ENCODE results near the gene ORM1.

ORM1 gene

GRCh38 chr9:114344188-114344566 is 21.3 kb downstream of the ORM1 start:
- TF ChIP-seq CTCF (IDR thresholded peaks at IDR 0.05; ENCODE audit: low read depth, low read length, missing control alignments): no peak
- Histone ChIP-seq H3K36me3 (replicated peaks) (peaks cover 49% of the 10 kb centered on the region), H3K4me3 (ENCODE audit: low read depth, low read length) (no peak overlapping the region), H3K27me3 (replicated peaks) (no peaks in the 10 kb centered on the region), H3K27ac (no peak overlapping the region)
- in situ Hi-C loops (cut with HindIII; ENCODE audit: low pct_ligation_motif_present, low sequenced_read_pairs): no loop called here
- DNase-seq: no peak

GRCh38 chr9:114344692-114345091 is 21.8 kb downstream of the ORM1 start:
- no peak overlapping the region for H3K4me3 ChIP-seq (ENCODE audit: low read depth, low read length)
- H3K36me3 ChIP-seq (replicated peaks): peaks cover 49% of the 10 kb centered on the region
- in situ Hi-C loops (cut with HindIII; ENCODE audit: low pct_ligation_motif_present, low sequenced_read_pairs): no loop called here
- no peak overlapping the region for H3K27ac ChIP-seq
- DNase-seq: no peak
- H3K27me3 ChIP-seq (replicated peaks): no peaks in the 10 kb centered on the region
- TF ChIP-seq CTCF (IDR thresholded peaks at IDR 0.05; ENCODE audit: low read depth, low read length, missing control alignments): no peak

DNA sequence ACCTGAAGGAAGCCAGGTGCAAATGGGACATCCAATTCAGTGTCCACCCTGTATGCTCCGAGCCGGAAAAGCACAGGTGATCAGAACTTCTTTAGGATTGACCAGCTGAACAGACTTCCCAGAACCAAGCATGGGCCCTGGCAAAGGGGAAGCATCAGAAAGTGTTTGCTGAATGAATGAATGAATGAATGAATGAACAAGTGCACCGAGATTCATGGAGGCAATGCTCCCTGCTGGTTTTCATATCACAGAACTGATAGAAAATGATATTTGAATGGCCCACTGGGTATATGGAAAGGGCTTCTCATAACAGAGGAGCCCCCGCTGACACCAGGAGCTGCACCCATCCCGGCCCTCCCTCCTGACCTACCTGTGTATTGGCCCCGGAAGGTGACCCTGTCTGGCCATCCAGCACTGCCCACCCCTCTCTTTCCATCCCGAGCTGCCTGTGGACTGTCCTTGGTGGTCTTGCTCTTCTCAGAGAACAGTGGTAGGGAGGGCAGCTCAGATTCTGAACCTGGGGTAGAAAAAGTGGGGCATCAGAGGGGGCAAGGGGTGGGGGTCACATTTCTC is 22.7 kb downstream of the ORM1 start:
- in situ Hi-C loops (cut with HindIII; ENCODE audit: low pct_ligation_motif_present, low sequenced_read_pairs): no loop called here
- peaks cover 52% of the 10 kb centered on the region for H3K36me3 ChIP-seq (replicated peaks)
- no peak overlapping the region for H3K27ac ChIP-seq
- no peak for TF ChIP-seq CTCF (IDR thresholded peaks at IDR 0.05; ENCODE audit: low read depth, low read length, missing control alignments)
- no peaks in the 10 kb centered on the region for H3K27me3 ChIP-seq (replicated peaks)
- no peak overlapping the region for H3K4me3 ChIP-seq (ENCODE audit: low read depth, low read length)
- DNase-seq: no peak

DNA sequence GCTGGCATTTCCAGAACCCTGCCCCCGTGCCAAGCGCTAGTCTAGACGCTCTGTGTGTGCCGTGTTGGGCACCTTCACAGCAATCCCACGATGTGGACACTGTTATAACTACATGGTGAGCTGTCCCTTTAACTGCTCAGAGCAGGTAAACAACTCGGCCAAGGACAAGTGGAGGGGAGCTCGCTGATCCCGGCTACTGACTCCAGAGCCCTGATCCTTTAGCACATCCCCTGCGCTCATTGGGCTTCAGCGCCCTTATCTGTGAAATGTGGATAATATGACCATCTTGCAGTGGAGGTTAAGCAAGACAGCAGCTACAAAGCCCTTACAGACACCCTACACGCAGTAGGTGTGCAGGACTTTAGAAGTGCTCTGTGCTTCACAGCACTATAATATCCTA is 23.2 kb downstream of the ORM1 start:
- Histone ChIP-seq H3K27ac (no peak overlapping the region), H3K36me3 (replicated peaks) (peaks cover 49% of the 10 kb centered on the region), H3K4me3 (ENCODE audit: low read depth, low read length) (no peak overlapping the region), H3K27me3 (replicated peaks) (no peaks in the 10 kb centered on the region)
- no peak for TF ChIP-seq CTCF (IDR thresholded peaks at IDR 0.05; ENCODE audit: low read depth, low read length, missing control alignments)
- no peak for DNase-seq
- in situ Hi-C loops (cut with HindIII; ENCODE audit: low pct_ligation_motif_present, low sequenced_read_pairs): no loop called here

DNA sequence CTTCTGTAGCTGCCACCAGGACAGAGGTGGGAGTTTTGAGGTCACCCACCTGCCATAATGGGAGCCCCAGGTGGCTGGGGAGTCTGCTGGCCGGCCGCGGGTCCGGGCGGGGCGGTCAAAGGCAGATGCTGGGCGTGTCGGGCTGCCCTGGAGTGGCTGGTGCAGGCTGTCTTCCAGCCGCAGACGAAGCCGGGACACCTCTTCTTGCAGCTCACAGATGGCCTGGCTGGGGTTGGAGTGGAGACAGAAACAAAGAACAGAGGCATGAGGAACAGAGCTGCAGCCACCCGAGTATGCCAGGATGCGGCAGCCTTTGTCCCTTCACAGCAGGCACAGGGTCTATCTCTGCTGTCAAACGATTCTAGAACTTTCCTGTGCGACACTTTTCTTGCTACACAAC is 24.8 kb downstream of the ORM1 start:
- Histone ChIP-seq H3K36me3 (replicated peaks) (peaks cover 42% of the 10 kb centered on the region), H3K4me3 (ENCODE audit: low read depth, low read length) (no peak overlapping the region), H3K27ac (no peak overlapping the region), H3K27me3 (replicated peaks) (no peaks in the 10 kb centered on the region)
- DNase-seq: no peak
- TF ChIP-seq CTCF (IDR thresholded peaks at IDR 0.05; ENCODE audit: low read depth, low read length, missing control alignments): no peak
- in situ Hi-C loops (cut with HindIII; ENCODE audit: low pct_ligation_motif_present, low sequenced_read_pairs): no loop called here

- in situ Hi-C loops (cut with HindIII; ENCODE audit: low pct_ligation_motif_present, low sequenced_read_pairs): no loop called here
Measured at GRCh38 chr9:114348261-114348905, 25.5 kb downstream of the ORM1 start.

More at GRCh38 chr9:114348261-114348905, 25.5 kb downstream of the ORM1 start:
- no peak for DNase-seq
- H3K27me3 ChIP-seq (replicated peaks): no peaks in the 10 kb centered on the region
- no peak overlapping the region for H3K4me3 ChIP-seq (ENCODE audit: low read depth, low read length)
- TF ChIP-seq CTCF (IDR thresholded peaks at IDR 0.05; ENCODE audit: low read depth, low read length, missing control alignments): no peak
- H3K27ac ChIP-seq: peak overlapping the region; percentile 60
- H3K36me3 ChIP-seq (replicated peaks): peaks cover 36% of the 10 kb centered on the region
